ENCODE data around the gene SSR4. TPM values are rescaled to one million over a fixed set of nuclear protein-coding genes. Genes with fewer than 3 reads are reported as not detected.
"Not testable (repeated sequence)": the region's sequence is repeated elsewhere in the genome, so short reads cannot be mapped to it uniquely, and the experiment has no call there.

SSR4 gene
- total RNA-seq, 1 experiment from 2014 or later = 387 TPM

DNA sequence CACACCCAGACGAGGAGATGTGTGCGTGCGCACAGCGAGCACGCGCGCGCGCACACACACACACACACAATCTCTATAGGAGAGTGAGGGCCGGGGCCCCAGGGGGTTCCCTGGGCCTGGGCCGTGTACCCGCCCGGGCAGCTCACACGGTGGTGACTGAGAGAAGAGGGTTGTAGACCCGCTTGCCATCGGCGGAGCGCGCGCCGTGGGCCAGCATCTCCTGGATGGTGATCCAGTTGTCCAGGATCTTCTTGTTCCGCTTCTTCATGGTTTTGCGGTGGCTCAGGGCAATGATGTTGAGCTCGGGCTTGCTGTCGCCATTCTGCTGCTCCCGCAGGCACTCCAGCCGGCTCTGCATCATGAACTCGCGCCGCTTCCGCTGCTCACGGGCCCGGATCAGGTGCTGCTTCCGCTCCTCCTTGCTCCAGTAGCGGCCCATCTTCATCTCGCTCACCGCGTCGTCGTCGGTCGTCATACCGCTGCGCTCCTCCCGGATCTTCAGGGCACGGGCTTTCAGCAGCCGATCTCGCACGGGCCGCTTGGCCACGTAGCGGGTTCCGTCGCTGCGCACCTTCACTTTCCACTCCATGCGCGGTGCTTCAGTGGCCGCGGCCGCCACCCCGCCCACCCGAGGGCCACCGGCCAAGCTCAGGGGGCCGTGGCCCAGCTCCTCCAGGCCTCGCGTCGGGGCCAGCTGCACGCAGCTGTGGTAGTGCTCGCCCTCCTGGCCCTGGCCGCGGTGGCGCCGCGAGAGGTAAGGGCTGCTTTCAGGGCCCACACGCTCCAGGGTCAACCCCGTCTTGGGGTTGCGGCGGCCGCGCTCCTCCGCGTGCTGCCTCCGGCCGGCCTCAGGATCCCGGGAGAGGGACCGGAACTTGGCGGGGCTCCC, 9.0 kb downstream of the SSR4 start:
- no peak for DNase-seq (ENCODE audit: extremely low read depth, low read depth)

DNA sequence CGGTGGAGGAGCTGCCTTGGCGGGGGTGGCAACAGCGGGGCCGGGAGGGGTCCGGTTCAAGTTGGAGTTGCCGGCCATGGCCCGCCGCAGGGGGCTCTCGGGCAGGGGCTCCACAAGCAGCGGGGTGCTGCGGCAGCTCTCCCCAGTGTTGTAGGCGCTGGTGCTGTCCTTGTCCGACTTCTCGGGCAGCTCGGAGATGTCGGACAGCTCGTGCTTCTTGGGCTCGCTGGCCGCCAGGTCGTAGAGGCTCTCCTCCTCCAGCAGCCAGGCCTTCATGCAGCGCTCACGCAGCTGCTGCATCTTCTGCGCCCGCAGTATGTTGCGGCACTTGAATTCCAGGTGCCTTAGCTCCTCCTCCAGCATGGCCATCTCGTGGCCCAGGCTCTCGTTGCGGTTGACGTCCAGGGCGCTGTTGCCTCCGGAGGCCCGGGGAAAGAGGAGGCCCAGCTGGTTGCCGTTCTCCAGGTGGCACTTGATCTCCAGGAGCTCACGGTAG, 9.7 kb downstream of the SSR4 start:
- no peak for DNase-seq (ENCODE audit: extremely low read depth, low read depth)

- DNase-seq (ENCODE audit: extremely low read depth, low read depth) = no peak
These were observed 10.2 kb downstream of the SSR4 start for GRCh38 chrX:153804621-153805020.

- no peak for DNase-seq (ENCODE audit: extremely low read depth, low read depth)
These were observed 11.0 kb downstream of the SSR4 start for GRCh38 chrX:153805436-153805835.

DNA sequence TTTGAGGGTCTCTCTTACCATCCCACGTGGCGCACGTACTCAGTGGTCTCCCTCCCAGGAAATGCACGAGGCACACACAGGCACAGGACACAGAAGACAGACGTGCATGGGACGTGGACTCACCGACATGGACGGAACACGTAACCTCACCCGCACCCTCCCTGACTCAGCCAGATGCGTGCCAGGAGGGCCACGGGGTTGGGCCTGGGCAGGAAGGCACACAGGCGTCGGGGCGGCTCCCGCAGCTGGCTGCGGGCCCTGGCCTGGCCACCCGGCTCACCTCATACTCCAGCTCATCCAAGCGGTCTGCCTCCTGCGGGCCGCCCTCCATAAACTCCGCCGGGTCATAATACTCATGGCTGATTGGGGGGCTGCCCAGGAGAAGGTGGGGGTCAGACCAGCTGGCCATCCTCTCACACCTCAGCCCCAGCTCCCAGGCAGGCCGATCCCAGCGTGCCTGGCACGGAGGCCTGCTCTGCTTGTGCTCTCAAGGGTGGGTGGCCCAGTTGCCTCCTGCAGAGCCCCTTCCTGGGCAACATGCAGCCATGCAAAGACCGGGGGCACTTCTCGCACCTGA, 12.6 kb downstream of the SSR4 start:
- DNase-seq (ENCODE audit: extremely low read depth, low read depth) = no peak

- DNase-seq (ENCODE audit: extremely low read depth, low read depth) = no peak
These were observed 13.5 kb downstream of the SSR4 start for GRCh38 chrX:153807976-153808375.

DNA sequence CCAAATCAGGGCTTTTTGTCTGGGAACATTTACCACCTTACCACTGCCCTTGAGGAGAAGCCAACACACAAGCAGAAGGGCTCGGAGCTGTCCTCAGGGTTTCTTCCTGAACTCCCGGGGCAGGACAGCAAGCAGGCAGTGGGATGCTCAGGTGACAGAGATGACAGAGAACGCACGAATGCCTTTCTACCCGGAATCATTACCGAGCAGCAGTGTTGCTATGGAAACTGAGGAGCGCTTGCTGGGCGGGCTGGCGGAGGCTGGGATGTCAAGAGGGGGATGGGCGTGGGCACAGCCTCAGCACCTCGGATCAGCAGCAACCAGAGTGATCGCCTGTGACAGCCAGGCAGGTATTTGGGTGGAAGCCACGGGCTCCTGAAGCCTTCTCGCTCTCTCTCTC, 17.8 kb downstream of the SSR4 start:
- no peak for DNase-seq (ENCODE audit: extremely low read depth, low read depth)

DNA sequence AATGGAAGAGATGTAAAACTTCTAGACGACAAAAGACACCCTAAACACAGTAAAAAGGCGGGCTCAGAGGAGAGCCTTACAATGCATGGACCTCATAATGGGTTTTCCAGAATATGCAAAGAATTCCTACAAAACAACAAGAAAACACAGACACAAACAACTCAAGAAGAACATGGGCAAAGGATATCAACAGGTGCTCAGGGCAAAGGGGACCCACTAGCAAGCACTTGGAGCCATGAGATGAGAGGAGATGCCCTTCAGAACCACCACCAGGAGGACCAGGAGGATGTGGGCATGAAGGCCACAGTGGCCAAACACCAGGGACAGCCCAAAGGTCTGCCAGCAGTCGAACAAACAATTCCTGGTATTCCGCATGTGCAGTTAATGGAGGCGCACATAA, 18.7 kb downstream of the SSR4 start:
- DNase-seq (ENCODE audit: extremely low read depth, low read depth) = no peak

GRCh38 chrX:153814591-153815315, 20.3 kb downstream of the SSR4 start:
- DNase-seq (ENCODE audit: extremely low read depth, low read depth) = no peak

DNA sequence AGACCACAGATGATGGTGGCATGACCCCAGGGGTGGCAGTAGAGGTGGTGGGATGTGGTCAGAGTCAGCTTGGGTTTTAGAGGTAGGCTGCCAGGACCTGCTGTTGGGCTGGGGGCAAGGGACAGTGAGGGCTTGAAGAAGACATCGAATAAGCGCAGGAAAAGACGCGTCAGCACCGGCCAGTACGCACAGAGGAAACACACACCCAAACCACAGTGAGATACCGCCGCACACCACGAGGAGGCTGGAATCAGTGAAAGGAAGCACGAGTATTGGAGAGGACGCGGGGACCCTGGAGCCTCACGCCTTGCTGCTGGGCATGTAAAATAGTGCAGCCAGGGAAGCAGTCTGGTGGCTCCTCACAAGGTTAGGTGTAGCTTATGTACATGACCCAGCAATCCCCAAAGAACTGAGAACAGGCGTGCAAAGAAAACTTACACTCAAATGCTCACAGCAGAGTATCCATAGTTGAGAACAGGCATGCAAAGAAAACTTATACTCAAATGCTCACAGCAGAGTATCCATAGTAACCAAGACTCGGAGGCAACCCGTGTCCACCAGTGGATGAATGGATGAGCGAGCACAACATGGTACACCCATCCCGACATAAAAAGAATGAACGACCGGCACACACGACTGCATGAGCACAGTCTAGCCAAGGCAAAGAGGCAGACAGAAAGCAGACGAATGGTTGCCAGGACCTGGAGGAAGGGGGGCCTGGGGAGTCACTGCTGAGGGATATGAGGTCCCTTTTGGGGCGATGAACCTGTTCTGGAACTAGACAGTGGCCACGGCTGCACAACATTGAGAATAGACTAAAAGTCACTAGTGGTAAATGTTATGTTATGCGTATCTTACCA, 22.6 kb downstream of the SSR4 start:
- DNase-seq (ENCODE audit: extremely low read depth, low read depth) = no peak

DNA sequence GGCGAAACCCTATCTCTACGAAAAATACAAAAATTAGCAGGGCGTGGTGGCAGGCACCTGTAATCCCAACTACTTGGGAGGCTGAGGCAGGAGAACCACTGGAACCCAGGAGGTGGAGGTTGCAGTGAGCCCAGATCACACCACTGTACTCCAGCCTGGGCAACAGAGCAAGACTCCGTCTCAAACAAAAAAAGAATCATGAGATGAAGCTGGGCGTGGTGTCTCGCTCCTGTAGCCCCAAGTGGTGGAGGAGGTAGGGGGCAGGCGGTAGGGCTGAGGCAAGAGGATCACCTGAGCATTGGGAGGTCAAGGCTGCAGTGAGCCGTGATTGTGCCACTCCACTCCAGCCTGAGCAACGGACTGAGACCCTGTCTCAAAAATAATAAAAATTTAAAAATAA, 23.6 kb downstream of the SSR4 start:
- DNase-seq (ENCODE audit: extremely low read depth, low read depth) = not testable (repeated sequence)

- DNase-seq (ENCODE audit: extremely low read depth, low read depth) = peak; percentile 19
These were observed 24.3 kb downstream of the SSR4 start for GRCh38 chrX:153818571-153819383.

- DNase-seq (ENCODE audit: extremely low read depth, low read depth) = no peak
These were observed 25.0 kb downstream of the SSR4 start for GRCh38 chrX:153819384-153820040.

DNA sequence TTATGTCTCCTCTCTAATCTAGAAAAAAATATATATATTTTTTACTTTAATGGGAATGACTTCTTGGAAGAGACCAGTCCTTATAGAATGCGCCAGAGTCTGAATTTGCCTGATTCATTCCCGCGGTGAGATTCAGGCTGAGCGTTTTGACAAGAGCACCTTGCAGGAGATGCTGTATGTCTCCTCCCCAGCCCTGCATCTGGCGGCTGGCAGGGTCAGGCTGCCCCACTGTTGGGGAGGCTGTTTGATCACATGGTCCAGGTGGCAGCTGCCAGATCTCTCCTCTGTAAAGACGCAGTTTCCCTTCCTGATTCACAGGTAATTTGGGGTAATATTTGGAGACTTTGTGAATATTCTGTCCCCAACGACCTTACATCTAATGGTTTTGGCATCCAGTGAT, 26.1 kb downstream of the SSR4 start:
- no peak for DNase-seq (ENCODE audit: extremely low read depth, low read depth)

DNA sequence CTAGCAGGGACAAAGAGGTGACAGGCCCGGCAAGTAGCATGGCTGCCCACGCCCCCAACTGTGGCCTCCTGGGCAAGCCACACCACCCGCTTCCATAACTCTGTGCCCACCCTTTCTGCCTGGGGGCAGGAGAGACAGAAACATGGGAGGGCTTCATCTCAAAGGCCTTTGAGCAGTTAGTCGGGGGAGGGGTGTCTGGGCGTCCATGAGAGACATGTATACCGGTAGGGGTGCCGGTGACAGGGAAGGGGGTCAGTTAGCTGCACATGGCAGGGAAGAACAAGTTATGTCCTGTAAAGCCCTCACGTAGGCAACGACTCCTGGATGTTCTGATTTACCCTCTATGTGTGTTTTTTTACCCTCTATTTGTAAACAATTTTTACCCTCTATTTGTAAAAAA, 26.6 kb downstream of the SSR4 start:
- no peak for DNase-seq (ENCODE audit: extremely low read depth, low read depth)

DNA sequence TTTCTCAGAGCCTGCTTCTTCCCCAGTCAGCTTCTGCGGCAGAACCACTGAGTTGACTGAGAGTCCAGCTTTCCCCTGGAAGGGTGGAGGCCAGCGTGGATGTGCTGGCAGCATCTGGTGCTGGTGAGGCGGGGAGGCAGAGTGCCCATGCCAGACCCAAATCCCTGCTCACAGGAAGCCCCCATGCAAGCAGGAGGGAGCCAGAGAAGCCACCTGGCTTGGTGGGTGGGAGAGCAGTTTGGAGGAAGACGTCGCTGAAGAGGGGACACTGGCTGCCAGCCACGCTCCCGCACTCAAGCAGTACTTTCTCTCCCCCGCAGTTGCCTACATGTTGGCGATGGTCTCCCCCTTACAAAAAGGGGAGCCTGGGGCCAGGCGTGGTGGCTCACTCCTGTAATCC, 29.9 kb downstream of the SSR4 start:
- DNase-seq (ENCODE audit: extremely low read depth, low read depth) = no peak

DNA sequence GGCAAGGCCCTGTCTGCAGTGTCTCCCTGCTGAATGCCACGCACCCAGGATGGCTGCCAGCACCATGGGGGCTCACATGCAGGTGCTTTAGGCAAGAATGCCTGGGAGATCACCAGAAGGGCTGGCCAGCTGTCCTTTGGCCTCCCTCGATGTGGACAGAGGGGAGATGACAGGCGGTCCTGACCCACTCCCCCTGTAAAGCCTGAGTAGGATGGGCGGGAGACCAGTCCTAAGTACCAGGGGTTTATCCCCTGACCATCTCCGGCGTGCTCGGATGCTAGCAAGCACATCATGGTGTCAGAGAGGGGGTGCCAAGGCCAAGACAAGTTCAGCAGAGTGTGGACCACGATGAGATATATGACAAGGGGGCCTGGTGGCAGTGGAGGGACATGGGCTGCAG, 30.6 kb downstream of the SSR4 start:
- no peak for DNase-seq (ENCODE audit: extremely low read depth, low read depth)

GRCh38 chrX:153827016-153827415, 32.5 kb downstream of the SSR4 start:
- no peak for DNase-seq (ENCODE audit: extremely low read depth, low read depth)

- no peak for DNase-seq (ENCODE audit: extremely low read depth, low read depth)
These were observed 33.4 kb downstream of the SSR4 start for GRCh38 chrX:153827903-153828302.

Measured in NCI-H460 (cell line).